G401 (cell line): ENCODE measurements around the gene S100A11. TPM values are rescaled to one million over a fixed set of nuclear protein-coding genes. Genes with fewer than 3 reads are reported as not detected.

Experiments used
- DNase-seq: peaks from one replicate; pipeline ENCODE4 v3.0.0-alpha.2; 2015; ENCODE audit warnings: low spot score
- in situ Hi-C: cut with HindIII; loops from 2 replicates; pipeline ENCODE4 v1.10.0; 2016; ENCODE audit warnings: low sequenced_read_pairs, mixed read lengths
- total RNA-seq: library from RNA; depleted of rRNA; stranded (reverse); fragments of >200 nt; shearing (Covaris generic); gene quantifications from 2 replicates; pipeline ENCODE4 v1.2.3, GENCODE V29; 2014; rRNA removed

Gene S100A11
- total RNA-seq, 1 experiment from 2014 or later: not detected

DNA sequence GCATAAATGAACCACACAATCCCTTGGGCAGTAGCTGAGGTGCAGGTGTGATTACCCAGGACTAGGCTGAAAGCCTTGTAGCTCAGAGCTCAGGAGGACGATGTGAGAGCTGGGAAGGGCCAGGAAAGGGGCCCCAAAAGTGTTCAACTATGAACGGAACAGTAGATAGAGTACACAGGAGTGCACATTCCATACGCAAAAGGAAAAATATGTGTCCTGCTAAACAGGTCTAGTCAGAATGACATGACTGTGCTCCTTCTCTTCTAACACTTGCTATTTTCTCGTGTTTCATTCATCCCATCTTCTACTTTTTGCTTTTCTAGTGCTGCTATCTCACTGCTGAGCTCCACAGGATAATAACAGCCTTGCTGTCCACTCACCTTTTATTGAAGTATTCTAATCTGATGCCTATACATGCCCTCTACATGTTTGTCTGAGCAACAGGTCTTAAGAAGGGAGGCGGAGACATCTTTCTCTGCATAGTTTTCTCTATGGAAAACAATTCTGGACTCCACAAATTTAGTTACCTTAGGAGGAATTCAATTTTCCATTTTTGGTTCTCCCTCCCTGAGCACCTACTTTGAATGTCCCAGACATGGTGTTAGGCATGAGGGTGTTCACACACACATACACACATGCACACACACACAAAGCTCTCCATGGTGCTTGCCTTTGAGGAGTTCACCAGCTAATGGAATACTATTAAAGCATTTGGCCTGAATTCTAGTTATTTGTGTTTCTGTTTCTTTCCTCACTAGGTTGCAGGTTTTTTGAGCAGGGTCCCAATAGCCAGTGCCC, 46.5 kb downstream of the S100A11 start:
- no peak for DNase-seq
- in situ Hi-C loops: no loop called here

DNA sequence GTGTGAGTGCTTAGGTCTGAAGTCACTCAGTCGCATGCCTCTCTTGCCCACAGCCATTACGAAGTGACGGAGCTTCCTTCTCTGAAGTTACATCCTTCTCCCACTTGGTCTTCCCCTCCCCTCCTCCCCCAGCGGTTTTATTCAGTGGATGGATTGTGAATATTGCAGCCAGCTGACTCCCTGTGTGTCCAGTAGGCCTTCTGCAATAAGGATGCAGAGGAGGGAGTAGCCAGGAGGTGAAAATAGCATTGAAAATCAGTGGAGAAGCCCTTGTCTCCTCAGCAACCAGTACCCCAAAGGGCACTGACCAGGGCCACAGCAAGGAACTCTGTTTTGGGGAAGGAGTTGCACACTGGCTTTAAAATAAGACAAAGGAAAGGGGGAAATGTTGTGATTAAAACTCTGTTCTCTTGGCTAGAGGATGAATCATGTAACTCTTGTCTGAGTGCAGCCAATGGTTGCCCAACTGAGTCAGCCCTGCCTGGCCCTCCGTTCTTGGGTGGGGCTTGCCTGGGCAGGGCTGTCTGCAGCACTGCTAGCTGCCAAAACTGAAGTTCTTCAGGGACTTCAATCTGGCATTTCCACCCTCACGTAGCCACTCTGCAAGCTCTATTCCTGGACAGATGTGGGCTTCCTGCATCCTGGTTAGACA, 47.5 kb downstream of the S100A11 start:
- in situ Hi-C loops: no loop called here
- no peak for DNase-seq

DNA sequence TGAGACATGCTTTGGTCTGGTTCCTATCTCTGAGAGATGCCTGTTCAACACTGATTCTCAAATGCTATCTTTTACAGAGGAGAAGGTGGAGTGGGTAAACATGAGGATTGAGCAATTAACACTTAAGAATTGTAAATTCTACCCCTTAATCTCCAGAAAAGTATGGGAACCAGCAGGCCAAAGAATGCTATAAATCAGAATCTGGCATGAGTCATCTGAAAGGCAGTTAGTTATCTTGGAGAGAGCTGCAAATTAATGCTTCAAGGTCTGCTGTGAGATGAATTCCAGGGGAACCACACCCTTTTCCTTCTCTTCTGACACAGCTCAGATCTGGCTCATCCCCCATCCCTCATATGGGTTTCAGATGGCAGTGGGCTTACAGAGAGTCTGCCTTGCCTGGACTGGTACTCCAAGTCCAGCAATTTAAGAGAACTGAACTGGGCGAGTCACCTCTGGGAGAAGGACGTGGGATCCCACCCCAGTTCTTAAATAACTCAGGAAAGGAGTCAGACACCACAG, 48.3 kb downstream of the S100A11 start:
- DNase-seq: no peak
- in situ Hi-C loops: no loop called here

- in situ Hi-C loops: no loop called here
- no peak for DNase-seq
Measured at GRCh38 chr1:151986501-151987190, 50.2 kb downstream of the S100A11 start.

DNA sequence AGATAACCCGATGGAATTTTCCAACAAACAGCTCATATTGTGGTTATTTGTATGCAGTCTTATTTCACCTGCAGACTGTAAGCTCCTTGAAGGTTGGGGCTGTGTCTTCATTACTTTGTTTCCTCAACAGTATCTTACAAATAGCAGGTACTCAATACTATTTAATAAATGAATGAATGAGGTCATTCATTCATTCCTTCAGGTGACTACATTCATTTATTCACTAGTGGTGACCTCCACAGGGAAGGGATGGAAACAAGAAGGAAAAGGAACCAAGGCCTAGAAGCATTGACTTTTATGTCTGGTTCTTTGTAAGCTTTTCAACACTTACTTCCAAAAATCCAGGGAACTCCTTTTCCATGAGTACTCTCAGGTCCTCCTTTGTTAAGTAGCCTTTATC, 51.0 kb downstream of the S100A11 start:
- in situ Hi-C loops: no loop called here

GRCh38 chr1:151985270-151985669, 51.5 kb downstream of the S100A11 start:
- DNase-seq: no peak
- in situ Hi-C loops: no loop called here

More for the DNA sequence above, 51.0 kb downstream of the S100A11 start:
- DNase-seq: no peak

- in situ Hi-C loops: no loop called here
- DNase-seq: no peak
Measured at GRCh38 chr1:151984313-151984956, 52.4 kb downstream of the S100A11 start.

Other genes starting within 250 kb of the S100A11 start
- 20.6 and 21.2 TPM in 2 replicates for gene TDRKH, start 246.5 kb downstream of the S100A11 start, total RNA-seq
- not detected in 2 replicates for gene LINGO4, start 231.6 kb downstream of the S100A11 start, total RNA-seq
- gene RORC, start 205.2 kb downstream of the S100A11 start, total RNA-seq: not detected in 2 replicates
- not detected in 2 replicates for gene C2CD4D, start 197.2 kb downstream of the S100A11 start, total RNA-seq
- gene THEM5, start 183.3 kb downstream of the S100A11 start, total RNA-seq: not detected in 2 replicates
- not detected in 2 replicates for gene THEM4, start 127.5 kb downstream of the S100A11 start, total RNA-seq
- gene S100A10, start 43.1 kb downstream of the S100A11 start, total RNA-seq: not detected in 2 replicates
- not detected in 2 replicates for gene TCHHL1, start 52.1 kb upstream of the S100A11 start, total RNA-seq
- gene TCHH, start 78.4 kb upstream of the S100A11 start, total RNA-seq: not detected in 2 replicates
- not detected in 2 replicates for gene RPTN, start 122.2 kb upstream of the S100A11 start, total RNA-seq
- gene HRNR, start 187.2 kb upstream of the S100A11 start, total RNA-seq: not detected in 2 replicates